Left lung (tissue), 14 donors: ENCODE data around the gene AAK1. TPM values are rescaled to one million over a fixed set of nuclear protein-coding genes. Genes with fewer than 3 reads are reported as not detected.

Source experiments
- ATAC-seq: fragments of 200-7000 bp; cut with Tn5 transposase; one replicate; pipeline ENCODE4 v1.9.1; 2020; ENCODE audit warnings: moderate library complexity
- DNase-seq, 4 donors: peaks; one replicate each; pipeline ENCODE4 v3.0.0-alpha.2; 2013 to 2020
- H3K27ac ChIP-seq, 2 donors: fragments of 200-600 bp; sonication (generic) in 1 of 2; one replicate each; pipeline versions ENCODE4 v1.5.0 to v1.8.0; 2020 to 2021
- H3K27me3 ChIP-seq, 2 donors: fragments of 200-600 bp; sonication (generic) in 1 of 2; one replicate each; pipeline versions ENCODE4 v1.5.0 to v1.8.0; 2020 to 2021
- H3K36me3 ChIP-seq, 2 donors: fragments of 200-600 bp; sonication (generic) in 1 of 2; one replicate each; pipeline versions ENCODE4 v1.5.0 to v1.8.0; 2020 to 2021
- H3K4me1 ChIP-seq, 2 donors: fragments of 200-600 bp; one replicate each; pipeline ENCODE4 v1.8.0; 2021
- H3K4me3 ChIP-seq, 2 donors: fragments of 200-600 bp; sonication (generic) in 1 of 2; one replicate each; pipeline versions ENCODE4 v1.5.0 to v1.8.0; 2020 to 2021; ENCODE audit warnings: mild to moderate bottlenecking in 1 of 2
- H3K9me3 ChIP-seq, 2 donors: fragments of 200-600 bp; sonication (generic) in 1 of 2; one replicate each; pipeline versions ENCODE4 v1.5.0 to v1.8.0; 2020 to 2021
- CTCF ChIP-seq, 2 donors: fragments of 200-600 bp; sonication (generic) in 1 of 2; IDR thresholded peaks; one replicate each; pipeline versions ENCODE4 v1.5.0 to v1.8.0; 2021; ENCODE audit warnings: antibody characterized with exemption in 2 of 2
- intact Hi-C, 2 donors: fragments of 100-400 bp; cut with DNase I; formaldehyde crosslinking; loops; one replicate each; pipeline versions ENCODE4 v1.11.2 to v1.14.2; 2022
- long read RNA-seq, 12 donors: library from polyadenylated mRNA in 2 of 12; unstranded in 2 of 12; transcript quantifications; one replicate each; pipeline ENCODE4 v2.0.0 and lab custom pipeline, GENCODE V29; 2019 to 2026
- polyA plus RNA-seq, 6 donors: library from polyadenylated mRNA; unstranded; fragments of 120-200 nt; gene quantifications; one replicate each; pipeline ENCODE4 v1.2.1, GENCODE V29; 2013; ENCODE audit not compliant: insufficient read length in 6 of 6
- total RNA-seq, 2 donors: library from RNA; stranded (reverse); fragmentation: NEBNext Ultra II Directional; extraction: Animal tissue kit (Norgen Biotek cat#: 25700); gene quantifications; one replicate each; pipeline ENCODE4 v1.2.1, GENCODE V29; 2021
- donor health status: DM: no; HTN: yes; CAD: no.
- donor health status: DM: no; HTN: no; CAD: no.

AAK1 gene
- 10 to 100 TPM; 56.5 to 70.7 TPM for total RNA-seq
- 10 to 100 TPM; 19.0 to 23.2 (median 21.6) TPM for polyA plus RNA-seq
- long read RNA-seq, donor 1, partial matches to known transcripts, result 0 of 2 reads
- long read RNA-seq, donor 1, other reads (novel, unspliced or antisense), result 0 of 2 reads
- long read RNA-seq, donor 2, partial matches to known transcripts, result 0 of 1 reads
- long read RNA-seq, donor 2, other reads (novel, unspliced or antisense), result 0 of 1 reads
- long read RNA-seq, donor 3, partial matches to known transcripts, result 0 of 3 reads
- long read RNA-seq, donor 3, other reads (novel, unspliced or antisense), result 0 of 3 reads
- long read RNA-seq, donor 4, transcript AAK1-208 (2 exons, 453 nt), result major isoform, 5 of 9 reads
- long read RNA-seq, donor 4, partial matches to known transcripts, result 0 of 9 reads
- long read RNA-seq, donor 4, other reads (novel, unspliced or antisense), result 2 of 9 reads
- long read RNA-seq, donor 5, partial matches to known transcripts, result 0 of 2 reads
- long read RNA-seq, donor 5, other reads (novel, unspliced or antisense), result 0 of 2 reads
- long read RNA-seq, donor 6, full-length matches to known transcripts, result 1 of 1 reads
- long read RNA-seq, donor 6, partial matches to known transcripts, result 0 of 1 reads
- long read RNA-seq, donor 6, other reads (novel, unspliced or antisense), result 0 of 1 reads
- long read RNA-seq, donor 7, partial matches to known transcripts, result 33 of 50 reads
- long read RNA-seq, donor 7, other reads (novel, unspliced or antisense), result 17 of 50 reads
- long read RNA-seq, donor 8, partial matches to known transcripts, result 33 of 73 reads
- long read RNA-seq, donor 8, other reads (novel, unspliced or antisense), result 37 of 73 reads
- long read RNA-seq, donor 9, result 0 reads
- long read RNA-seq, donor 10, partial matches to known transcripts, result 1 of 7 reads
- long read RNA-seq, donor 10, other reads (novel, unspliced or antisense), result 1 of 7 reads
- long read RNA-seq, donor 11, transcript AAK1-208 (2 exons, 453 nt), result major isoform, 11 of 12 reads
- long read RNA-seq, donor 11, partial matches to known transcripts, result 0 of 12 reads
- long read RNA-seq, donor 11, other reads (novel, unspliced or antisense), result 0 of 12 reads
- long read RNA-seq, donor 12, result 0 reads

DNA sequence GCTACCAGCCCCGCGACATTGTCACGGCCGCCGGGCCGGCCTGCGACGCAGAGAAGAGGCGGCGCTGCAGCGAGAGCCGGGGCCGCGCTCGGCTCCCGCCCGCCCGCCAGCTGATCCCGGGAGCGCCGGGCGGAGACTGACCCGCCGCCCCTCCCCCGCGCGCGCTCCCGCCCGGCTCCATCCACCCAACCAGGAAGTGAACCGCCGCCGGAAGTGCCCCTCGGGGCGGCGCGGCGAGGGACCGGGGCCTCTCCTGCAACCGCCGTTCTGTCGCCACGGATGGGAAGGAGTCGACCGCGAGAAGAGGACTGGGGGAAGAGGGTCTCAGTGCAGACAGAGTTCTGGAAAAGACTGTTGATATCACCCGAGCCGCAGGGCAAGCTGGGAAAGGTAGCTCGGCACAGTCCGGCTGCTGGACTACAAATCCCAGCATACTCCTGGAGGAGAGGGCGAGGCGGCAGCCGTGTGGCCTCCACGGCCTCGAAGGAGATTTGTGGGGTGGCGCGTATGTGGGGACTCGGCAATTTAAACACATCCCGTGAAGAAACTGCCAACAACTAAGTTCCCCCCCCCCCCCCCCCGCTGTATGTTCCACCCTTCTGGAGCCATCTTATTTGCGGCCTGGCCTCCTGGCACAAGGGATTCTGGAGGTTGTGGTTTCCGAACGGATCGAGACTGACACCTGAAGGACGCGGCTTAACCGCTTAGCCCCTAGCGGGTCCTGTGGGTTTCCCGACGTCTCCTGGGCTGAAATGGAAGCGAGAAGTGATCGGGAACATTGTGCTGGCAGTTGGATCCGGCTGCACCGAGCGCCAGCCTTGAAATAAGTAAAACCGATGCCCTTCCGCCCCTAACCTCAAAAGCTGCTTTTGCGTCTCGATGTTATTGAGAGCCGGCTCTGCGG lies at the start of gene AAK1:
Gene AAK1 (minus strand): TSS at position 138 of the 904 bp plus-strand sequence. CDS start 699 bp downstream, outside the sequence.
- Histone ChIP-seq H3K9me3 (no peaks in the 10 kb centered on the region), H3K4me3 (peak within 1 kb of the TSS; percentile 84 to 94), H3K27me3 (no peaks in the 10 kb centered on the region), H3K27ac (peak within 1 kb of the TSS; percentile 99), H3K4me1 (peaks cover 19 to 56% of the 10 kb centered on the region in 2 donors), H3K36me3 (no peaks in the 10 kb centered on the region)
- TF ChIP-seq CTCF (IDR thresholded peaks at IDR 0.05), result no peak
- DNase-seq, result peak; percentile 93 to 97 (median 96)
- ATAC-seq, result peak; percentile 94
- intact Hi-C loops, result no loop called here

DNA sequence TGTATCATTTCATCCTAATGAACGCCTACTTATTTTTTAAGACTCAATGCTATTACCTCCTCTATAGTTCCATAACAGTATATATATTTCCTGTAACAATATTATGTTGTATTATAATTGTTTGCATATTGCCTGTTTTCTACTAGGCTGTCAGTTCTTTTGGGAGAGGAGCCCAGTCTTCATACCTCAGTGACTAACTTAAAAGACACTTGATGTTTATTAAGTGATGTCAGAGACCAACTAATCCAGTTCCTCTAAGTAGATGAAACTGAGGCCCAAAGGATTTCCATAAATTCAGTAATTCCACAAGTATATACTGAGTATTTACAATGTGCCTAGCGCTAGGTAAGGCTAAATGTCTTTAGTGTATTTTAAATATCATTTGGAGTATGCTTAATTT lies 48.9 kb upstream of the AAK1 start:
- H3K9me3 ChIP-seq, result no peaks in the 10 kb centered on the region
- no peak overlapping the region for H3K27ac ChIP-seq
- H3K27me3 ChIP-seq, result no peaks in the 10 kb centered on the region
- TF ChIP-seq CTCF (IDR thresholded peaks at IDR 0.05), result no peak
- intact Hi-C loops, result no loop called here
- peaks cover 12 to 40% of the 10 kb centered on the region in 2 donors for H3K4me1 ChIP-seq
- DNase-seq, result no peak
- no peak overlapping the region for H3K4me3 ChIP-seq
- peak; percentile 42 for ATAC-seq
- no peaks in the 10 kb centered on the region for H3K36me3 ChIP-seq

DNA sequence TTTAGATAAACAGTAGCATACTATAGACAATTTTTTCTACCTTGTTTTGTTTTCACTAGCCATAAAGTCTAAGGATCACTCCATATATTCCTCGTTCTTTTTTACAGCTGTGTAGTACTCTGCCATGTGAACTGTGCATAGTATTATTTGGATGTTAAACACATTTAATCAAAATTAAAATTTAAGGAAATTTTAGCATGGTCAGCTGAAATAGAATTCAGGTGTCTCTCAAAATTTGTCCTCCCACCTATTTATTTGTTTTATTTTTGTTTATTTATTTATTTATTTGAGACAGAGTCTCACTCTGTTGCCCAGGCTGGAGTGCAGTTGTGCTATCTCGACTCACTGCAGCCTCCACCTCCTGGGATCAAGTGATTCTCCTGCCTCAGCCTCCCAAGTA lies 46.4 kb upstream of the AAK1 start:
- TF ChIP-seq CTCF (IDR thresholded peaks at IDR 0.05), result no peak
- no peaks in the 10 kb centered on the region for H3K36me3 ChIP-seq

DNA sequence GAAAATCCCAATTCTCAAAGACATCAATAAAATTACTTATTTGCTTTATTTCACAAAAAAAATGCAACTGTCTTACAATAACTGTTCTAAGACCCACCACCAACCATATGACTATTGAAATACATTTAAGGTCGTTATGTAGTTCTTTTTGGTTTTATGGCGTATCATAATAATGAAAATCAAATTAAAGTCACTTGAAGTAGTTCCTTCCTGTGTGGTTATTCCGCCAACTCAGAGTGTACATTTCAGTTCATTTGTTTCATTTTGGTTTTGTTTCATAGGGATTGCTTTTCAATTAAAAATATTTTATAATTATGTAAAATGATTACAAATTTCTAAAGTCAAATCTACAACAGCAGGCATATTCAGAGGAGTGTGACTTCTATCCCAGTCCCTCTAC lies 45.9 kb upstream of the AAK1 start:
- Histone ChIP-seq H3K4me3 (no peak overlapping the region), H3K36me3 (no peaks in the 10 kb centered on the region), H3K9me3 (no peaks in the 10 kb centered on the region), H3K4me1 (peaks cover 0 to 24% of the 10 kb centered on the region in 2 donors), H3K27ac (no peak overlapping the region), H3K27me3 (no peaks in the 10 kb centered on the region)
- no peak for ATAC-seq
- TF ChIP-seq CTCF (IDR thresholded peaks at IDR 0.05), result no peak
- intact Hi-C loops, result no loop called here
- no peak for DNase-seq

More for the DNA sequence above, 46.4 kb upstream of the AAK1 start:
- no peak overlapping the region for H3K4me3 ChIP-seq
- intact Hi-C loops, result no loop called here
- H3K27ac ChIP-seq, result no peak overlapping the region
- ATAC-seq (no peak), DNase-seq (no peak)
- H3K9me3 ChIP-seq, result no peaks in the 10 kb centered on the region
- peaks cover 4 to 29% of the 10 kb centered on the region in 2 donors for H3K4me1 ChIP-seq
- no peaks in the 10 kb centered on the region for H3K27me3 ChIP-seq
